Psoas muscle (tissue), 8 donors: ENCODE results near the gene VEGFB. TPM values are rescaled to one million over a fixed set of nuclear protein-coding genes. Genes with fewer than 3 reads are reported as not detected.

Source experiments
- ATAC-seq, 4 donors: fragments of 200-7000 bp; cut with Tn5 transposase; one replicate each; pipeline ENCODE4 v1.9.1; 2020; ENCODE audit warnings: moderate library complexity in 3 of 4, mild to moderate bottlenecking in 2 of 4
- DNase-seq, 2 donors: peaks; one replicate each; pipeline ENCODE4 v3.0.0-alpha.2; 2020
- H3K27ac ChIP-seq: fragments of 200-600 bp; one replicate; pipeline ENCODE4 v1.8.0; 2022
- H3K27me3 ChIP-seq, 3 donors: fragments of 200-600 bp in 1 of 3; one replicate each; pipeline versions ENCODE4 v1.6.1 to v1.8.0; 2013 to 2022; ENCODE audit warnings: low read length in 2 of 3, mild to moderate bottlenecking in 2 of 3, moderate library complexity in 1 of 3; ENCODE audit not compliant: insufficient read depth in 3 of 3
- H3K36me3 ChIP-seq, 2 donors: fragments of 200-600 bp in 1 of 2; one replicate each; pipeline versions ENCODE4 v1.6.1 to v1.8.0; 2013 to 2022; ENCODE audit warnings: low read depth in 1 of 2, mild to moderate bottlenecking in 1 of 2, moderate library complexity in 1 of 2; ENCODE audit not compliant: insufficient read depth in 1 of 2
- H3K4me1 ChIP-seq: fragments of 200-600 bp; one replicate; pipeline ENCODE4 v1.8.0; 2022
- H3K4me3 ChIP-seq: fragments of 200-600 bp; one replicate; pipeline ENCODE4 v1.8.0; 2022; ENCODE audit warnings: mild to moderate bottlenecking
- H3K9me3 ChIP-seq: fragments of 200-600 bp; one replicate; pipeline ENCODE4 v1.8.0; 2022
- CTCF ChIP-seq: fragments of 200-600 bp; IDR thresholded peaks from one replicate; pipeline ENCODE4 v1.8.0; 2022; ENCODE audit warnings: antibody characterized with exemption
- WGBS, 3 donors: extraction: QIAGEN DNeasy Blood & Tissue Kit; methylation state at CpG; one replicate each; pipeline versions ENCODE4 v1.1.6 to v1.1.7; 2013; 5-methylcytosine and 5-hydroxymethylcytosine counted together
- intact Hi-C, 2 donors: fragments of 100-400 bp; cut with DNase I; formaldehyde crosslinking; loops; one replicate each; pipeline versions ENCODE4 v1.11.0 to v1.14.2; 2022
- polyA plus RNA-seq, 3 donors: library from polyadenylated mRNA; stranded (reverse); fragments of 200-250 nt; gene quantifications; one replicate each; pipeline ENCODE4 v1.2.3, GENCODE V29; 2013
- total RNA-seq, 4 donors: library from RNA; stranded (reverse); fragmentation: NEBNext Ultra II Directional in 2 of 4; extraction: Animal tissue kit (Norgen Biotek cat#: 25700) in 2 of 4; gene quantifications; one replicate each; pipeline versions ENCODE4 v1.2.1 to v1.2.4, GENCODE V29; 2021 to 2023
- donor health status: healthy with polysubstance abuse.
- donor health status: DM: no; HTN: no; CAD: no; lungs with moderate emphysema.
- donor health status: Bipolar disorder and iron deficiency.
- donor health status: healthy.
- donor health status: DM: yes; HTN: yes; CAD: no.
- donor health status: DM: no; HTN: no; CAD: no.
- donor health status: DM: no; HTN: no; CAD: no.
- donor health status: DM: yes; HTN: yes; CAD: no.

VEGFB gene
- total and polyA plus RNA-seq, 7 donors = 77.0 to 125 (median 100.0) TPM

- Histone ChIP-seq H3K4me1 (peaks cover 32% of the 10 kb centered on the region), H3K27me3 (no peaks in the 10 kb centered on the region), H3K27ac (peak within 1 kb of the TSS; percentile 99), H3K36me3 (peaks cover 0 to 40% of the 10 kb centered on the region in 2 donors), H3K4me3 (peak within 1 kb of the TSS; percentile 93), H3K9me3 (no peaks in the 10 kb centered on the region)
- DNase-seq (peak; percentile 98 to 99), ATAC-seq (peak; percentile 72 to 79 (median 77))
- TF ChIP-seq CTCF = no peak
- WGBS, 3 donors = 1% methylated on average over 42 to 58 of the region's 58 CpGs
- intact Hi-C loops = no loop called here
Measured at GRCh38 chr11:64240435-64241240, 6.3 kb downstream of the VEGFB start, which contains the start of gene FKBP2. TSS of gene FKBP2 (plus strand) at chr11:64241095. CDS start at chr11:64242388, 1,293 bp downstream.

GRCh38 chr11:64241241-64241490 is 6.8 kb downstream of the VEGFB start:
- ATAC-seq = peak; percentile 81 to 82 (median 82)
- Histone ChIP-seq H3K36me3 (peaks cover 0 to 40% of the 10 kb centered on the region in 2 donors), H3K27ac (peak overlapping the region; percentile 99), H3K4me3 (peak overlapping the region; percentile 93), H3K4me1 (peaks cover 31% of the 10 kb centered on the region), H3K27me3 (no peaks in the 10 kb centered on the region), H3K9me3 (no peaks in the 10 kb centered on the region)
- intact Hi-C loops = no loop called here
- TF ChIP-seq CTCF = no peak
- WGBS, 3 donors = 0 to 1% (median 1%) methylated on average over 18 to 24 of the region's 24 CpGs
- peak; percentile 100 for DNase-seq

GRCh38 chr11:64241491-64242374 is 7.3 kb downstream of the VEGFB start:
- DNase-seq = no peak

GRCh38 chr11:64243236-64243854 is 9.0 kb downstream of the VEGFB start:
- Histone ChIP-seq H3K9me3 (no peaks in the 10 kb centered on the region), H3K27ac (peak overlapping the region; percentile 99), H3K4me1 (peaks cover 37% of the 10 kb centered on the region), H3K27me3 (no peaks in the 10 kb centered on the region), H3K36me3 (peaks cover 0 to 29% of the 10 kb centered on the region in 2 donors), H3K4me3 (peak overlapping the region; percentile 93)
- intact Hi-C loops = no loop called here
- TF ChIP-seq CTCF = no peak
- DNase-seq (no peak), ATAC-seq (no peak)
- WGBS, 3 donors = 49 to 75% (median 58%) methylated on average over 8 of the region's 8 CpGs

More at GRCh38 chr11:64241491-64242374, 7.3 kb downstream of the VEGFB start:
- peaks cover 31% of the 10 kb centered on the region for H3K4me1 ChIP-seq
- no peak for TF ChIP-seq CTCF
- H3K36me3 ChIP-seq = peaks cover 0 to 40% of the 10 kb centered on the region in 2 donors
- H3K27ac ChIP-seq = peak overlapping the region; percentile 99
- peak overlapping the region; percentile 93 for H3K4me3 ChIP-seq
- ATAC-seq = peak; percentile 1 to 11 (median 3)
- no peaks in the 10 kb centered on the region for H3K9me3 ChIP-seq
- intact Hi-C loops = no loop called here
- H3K27me3 ChIP-seq = no peaks in the 10 kb centered on the region
- 0 to 1% (median 1%) methylated on average over 42 to 63 of the region's 63 CpGs for WGBS, 3 donors
